HG02938 (cell line): ENCODE data around the gene AGBL4.
"Not testable (repeated sequence)": the region's sequence is repeated elsewhere in the genome, so short reads cannot be mapped to it uniquely, and the experiment has no call there.

Source experiments
- ATAC-seq: cut with Tn5 transposase; IDR thresholded peaks from one replicate; pipeline ENCODE4 v1.9.1; 2021; ENCODE audit warnings: mild to moderate bottlenecking, moderate library complexity; ENCODE audit not compliant: unreplicated experiment

AGBL4 gene

GRCh38 chr1:50023292-50024159 lies at the start of gene AGBL4:
AGBL4 (minus strand) TSS chr1:50023954.
- ATAC-seq, result no peak

GRCh38 chr1:50066806-50067205 lies 43.1 kb upstream of the AGBL4 start:
- no peak for ATAC-seq

GRCh38 chr1:50060279-50060678 lies 36.5 kb upstream of the AGBL4 start:
- no peak for ATAC-seq

GRCh38 chr1:50048791-50049190 lies 25.0 kb upstream of the AGBL4 start:
- ATAC-seq, result no peak

- ATAC-seq, result no peak
These were observed 24.4 kb upstream of the AGBL4 start for GRCh38 chr1:50047916-50048694.

- no peak for ATAC-seq
These were observed 14.6 kb upstream of the AGBL4 start for GRCh38 chr1:50038237-50038809.

GRCh38 chr1:50027794-50028193 lies 4.0 kb upstream of the AGBL4 start:
- ATAC-seq, result no peak

- ATAC-seq, result no peak
These were observed 28.0 kb downstream of the AGBL4 start for GRCh38 chr1:49995734-49996133.

- no peak for ATAC-seq
These were observed 52.7 kb downstream of the AGBL4 start for GRCh38 chr1:49971088-49971487.

GRCh38 chr1:49951385-49951784 lies 72.4 kb downstream of the AGBL4 start:
- ATAC-seq, result no peak

GRCh38 chr1:49915301-49915700 lies 108.5 kb downstream of the AGBL4 start:
- ATAC-seq, result not testable (repeated sequence)

GRCh38 chr1:49906365-49906764 lies 117.4 kb downstream of the AGBL4 start:
- ATAC-seq, result no peak

- ATAC-seq, result no peak
These were observed 159.2 kb downstream of the AGBL4 start for GRCh38 chr1:49864581-49864980.

- no peak for ATAC-seq
These were observed 169.0 kb downstream of the AGBL4 start for GRCh38 chr1:49854741-49855140.

- no peak for ATAC-seq
These were observed 181.2 kb downstream of the AGBL4 start for GRCh38 chr1:49842596-49842995.

- ATAC-seq, result no peak
These were observed 182.0 kb downstream of the AGBL4 start for GRCh38 chr1:49841767-49842166.

GRCh38 chr1:49824261-49824660 lies 199.5 kb downstream of the AGBL4 start:
- no peak for ATAC-seq

- ATAC-seq, result no peak
These were observed 206.1 kb downstream of the AGBL4 start for GRCh38 chr1:49817681-49818080.

- not testable (repeated sequence) for ATAC-seq
These were observed 236.7 kb downstream of the AGBL4 start for GRCh38 chr1:49787013-49787412.

- no peak for ATAC-seq
These were observed 258.7 kb downstream of the AGBL4 start for GRCh38 chr1:49765034-49765433.

- ATAC-seq, result not testable (repeated sequence)
These were observed 285.6 kb downstream of the AGBL4 start for GRCh38 chr1:49738118-49738517.

GRCh38 chr1:49728377-49728776 lies 295.4 kb downstream of the AGBL4 start:
- ATAC-seq, result no peak
